Stimulated activated CD8-positive, alpha-beta memory T cell treated with anti-CD3 and anti-CD28 coated beads, Interleukin-12 subunit alpha, Interleukin-12 subunit beta, amount 100 ng/mL, for 1 hour (primary cell): ENCODE measurements around the gene PSMG2.

Experiments
- DNase-seq: peaks from one replicate; pipeline ENCODE4 v3.0.0-alpha.2; 2020; ENCODE audit warnings: low read depth

PSMG2 gene

DNA sequence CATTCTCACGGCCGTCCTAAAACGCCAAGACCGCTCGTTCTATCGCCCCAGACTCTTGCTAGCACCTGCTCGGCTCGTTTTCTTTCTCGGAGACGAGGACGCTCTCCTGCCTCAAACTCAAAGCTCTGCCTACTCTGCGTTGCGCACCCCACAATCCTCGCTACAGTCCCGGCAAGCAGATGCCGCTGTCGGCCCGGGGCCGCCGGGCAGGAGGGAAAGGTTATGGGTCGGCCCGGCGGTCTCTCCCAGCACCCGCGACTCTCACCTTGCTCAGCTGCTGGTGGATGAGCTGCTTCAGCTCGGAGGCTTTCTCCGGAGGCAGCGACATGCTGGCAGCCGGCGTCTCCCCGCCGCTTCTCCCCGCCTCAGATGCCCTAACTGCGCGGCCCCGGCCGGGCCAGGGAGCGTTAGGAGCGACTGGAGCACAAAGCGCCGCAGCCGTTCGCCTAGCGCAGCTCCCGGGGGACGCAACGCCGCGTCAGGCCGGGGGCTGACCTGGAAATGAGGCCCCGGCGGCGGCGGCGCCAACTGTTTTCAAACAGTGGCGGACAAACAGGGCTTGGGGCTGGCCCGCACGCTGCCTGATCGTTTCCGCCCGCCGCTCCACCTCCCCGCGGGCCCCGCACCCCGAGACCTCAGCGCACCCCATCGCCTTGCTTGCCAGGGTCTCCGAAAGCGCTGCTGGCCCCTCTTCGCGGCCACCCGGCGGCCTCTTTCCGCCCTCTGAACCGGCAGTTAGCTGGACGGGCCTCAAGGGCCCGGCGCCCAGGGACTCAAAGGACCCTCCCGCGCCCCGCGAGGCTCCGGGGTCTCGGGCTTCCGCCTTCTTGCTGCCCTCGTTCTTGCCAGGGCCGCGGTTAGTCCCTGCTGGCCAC is at the start of gene PSMG2, which contains the start of gene CEP76:
Gene PSMG2 (plus strand): TSS at position 822 of the 875 bp plus-strand sequence. CDS start 66 bp downstream, outside the sequence.
Gene CEP76 (minus strand): TSS at position 503 of the 875 bp plus-strand sequence. CDS start 175 bp downstream, at position 328.
- DNase-seq = peak; percentile 63

- DNase-seq = no peak
Observed at GRCh38 chr18:12654971-12655370, 47.9 kb upstream of the PSMG2 start.

DNA sequence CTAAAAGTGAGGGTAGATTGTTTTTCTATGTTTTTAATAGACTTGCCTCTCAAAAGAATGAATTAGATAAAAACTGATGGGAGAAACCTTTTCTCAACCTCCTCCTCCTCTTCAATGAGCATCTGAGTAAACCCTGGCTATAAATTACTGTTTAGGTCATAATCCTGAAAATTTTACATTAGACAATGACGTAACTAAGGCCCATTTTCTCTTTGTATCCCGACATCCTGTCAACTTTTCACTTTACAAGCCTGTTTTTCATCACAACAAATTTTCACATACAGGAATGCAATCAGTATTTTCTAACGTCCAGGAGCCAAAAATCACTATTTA is 46.3 kb upstream of the PSMG2 start:
- no peak for DNase-seq

DNA sequence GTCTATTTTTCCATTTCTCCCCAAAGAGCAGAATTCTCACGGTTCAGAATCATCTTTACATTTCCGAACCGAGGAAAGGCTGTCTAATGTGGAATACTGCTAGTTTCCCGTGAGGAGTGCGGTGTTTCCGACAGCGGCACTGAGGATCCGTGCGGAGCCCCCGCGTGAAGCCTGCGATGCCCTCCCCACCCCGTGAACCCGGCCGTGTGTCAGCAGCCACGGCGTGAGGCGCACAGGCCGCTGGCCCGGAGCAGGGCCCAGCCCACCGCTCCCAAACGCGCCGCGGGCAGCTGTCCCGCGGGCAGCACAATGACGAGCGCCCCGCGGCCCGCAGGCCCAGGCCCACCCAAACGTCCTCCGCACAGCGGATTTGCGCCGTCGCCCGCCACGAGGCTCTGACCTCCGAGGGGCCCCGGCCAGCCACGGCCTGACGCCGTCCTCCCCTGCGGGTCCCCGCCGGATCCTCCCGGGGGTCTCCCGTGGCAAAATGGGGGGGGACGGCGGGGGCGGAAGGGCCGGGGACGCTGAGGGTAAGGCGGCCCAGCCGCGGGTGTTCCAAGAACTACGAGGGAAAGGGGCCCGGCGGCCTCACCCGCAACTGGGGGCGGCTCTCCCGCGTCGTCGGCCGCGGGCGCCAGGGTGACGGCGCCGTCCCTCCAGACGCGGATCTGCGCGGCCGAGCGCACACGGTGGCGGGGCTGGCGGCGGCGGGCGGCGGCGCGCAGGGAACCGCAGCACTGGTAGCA is 45.7 kb upstream of the PSMG2 start:
- DNase-seq = no peak

DNA sequence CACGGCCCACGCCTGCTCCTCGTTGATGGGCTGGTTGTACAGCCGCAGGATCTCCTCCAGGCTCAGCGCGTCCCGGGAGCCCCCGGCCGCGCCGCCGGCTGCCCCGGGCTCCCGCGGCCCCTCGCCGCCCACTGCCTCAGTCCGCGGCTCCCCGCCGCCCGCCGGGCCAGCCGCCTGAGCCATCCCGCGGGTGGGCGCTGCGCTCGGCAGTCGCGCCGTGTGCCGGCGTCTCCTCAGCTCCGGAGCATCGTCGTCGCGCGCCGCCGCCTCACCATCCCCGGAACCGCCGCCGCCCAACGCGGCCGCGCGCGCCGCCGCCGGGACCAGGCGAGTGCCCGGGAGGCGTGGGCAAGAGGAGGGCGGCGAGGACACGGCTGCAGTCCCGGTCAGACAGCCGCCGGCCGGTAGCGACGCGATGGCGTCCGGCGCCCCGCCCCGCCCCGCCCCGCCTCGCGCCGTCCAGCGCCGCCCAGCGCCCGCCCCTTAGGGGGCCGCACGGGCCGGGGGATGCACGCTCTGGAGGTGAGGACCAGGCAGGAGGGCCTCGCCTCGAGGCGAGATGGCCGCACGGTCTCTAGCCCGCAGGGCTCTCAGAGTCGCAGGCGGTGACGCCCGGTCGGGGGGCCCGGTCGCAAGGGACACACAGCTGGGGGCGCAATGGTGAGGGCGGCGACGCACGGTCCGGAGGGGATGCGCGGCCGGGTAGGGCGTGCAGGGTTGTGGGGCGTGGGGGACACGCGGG is 45.0 kb upstream of the PSMG2 start, which contains the start of gene SPIRE1:
Gene SPIRE1 (minus strand): TSS at position 424 of the 742 bp plus-strand sequence. CDS start 241 bp downstream, at position 183.
- DNase-seq = no peak

GRCh38 chr18:12658426-12659138 is 44.3 kb upstream of the PSMG2 start:
- no peak for DNase-seq

DNA sequence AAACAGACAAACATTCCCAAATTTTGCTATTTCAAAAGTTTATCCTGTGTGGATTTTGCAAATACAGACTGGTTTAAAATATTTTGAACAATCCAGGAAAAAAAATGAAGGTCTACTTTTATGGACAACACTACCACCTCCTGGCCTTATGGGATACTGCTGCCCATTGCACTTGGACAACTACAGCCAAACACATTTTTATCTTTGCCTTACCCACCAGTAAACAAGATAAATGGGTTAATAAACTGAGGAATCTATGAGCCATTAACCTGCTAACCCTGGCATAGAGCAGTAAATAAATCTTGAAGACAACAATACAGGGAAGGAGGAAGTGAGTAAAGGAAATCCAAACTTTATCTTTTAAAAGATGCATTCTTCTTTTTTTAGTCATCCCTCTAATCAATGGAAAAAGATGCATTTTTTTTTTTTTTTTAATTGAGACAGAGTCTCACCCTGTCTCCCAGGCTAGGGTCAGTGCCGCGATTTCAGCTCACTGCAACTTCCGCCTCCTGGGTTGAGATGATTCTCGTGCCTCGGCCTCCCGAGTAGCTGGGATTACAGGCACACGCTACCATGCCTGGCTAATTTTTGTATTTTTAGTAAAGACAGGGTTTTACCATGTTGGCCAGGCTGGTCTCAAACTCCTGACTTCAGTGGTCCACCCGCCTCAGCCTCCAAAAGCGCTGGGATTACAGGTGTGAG is 42.8 kb upstream of the PSMG2 start:
- no peak for DNase-seq

GRCh38 chr18:12668041-12668440 is 34.8 kb upstream of the PSMG2 start:
- DNase-seq = no peak

DNA sequence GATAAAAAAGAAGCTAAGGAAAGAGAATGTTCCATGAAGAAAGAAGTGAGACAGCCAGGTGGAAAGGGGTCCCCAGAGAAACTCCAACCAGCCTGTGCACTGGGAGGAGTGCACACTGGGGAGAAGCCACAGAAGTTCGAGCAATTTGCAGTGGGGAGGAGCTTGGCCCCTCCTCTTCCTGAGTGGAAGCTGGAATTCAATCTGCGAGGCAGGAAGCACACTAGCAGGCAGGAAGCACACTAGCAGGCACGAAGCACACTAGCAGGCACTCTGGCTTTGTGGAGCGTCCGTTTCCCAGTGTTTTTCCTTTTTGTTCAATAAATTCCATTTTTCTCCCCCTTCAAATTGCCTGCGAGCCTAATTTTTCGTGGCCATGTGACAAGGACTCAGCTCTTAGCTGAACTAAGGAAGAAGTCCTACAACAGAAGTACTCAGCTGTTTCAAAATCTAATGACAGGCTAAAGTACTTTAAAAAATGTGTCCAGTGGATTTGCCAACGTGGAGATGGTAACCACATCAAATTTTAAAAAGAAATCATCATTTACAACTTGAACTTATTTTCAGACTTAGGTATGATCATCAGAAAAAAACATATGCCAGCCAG is 23.6 kb upstream of the PSMG2 start:
- DNase-seq = no peak

- DNase-seq = no peak
Observed at GRCh38 chr18:12686100-12686499, 16.7 kb upstream of the PSMG2 start.

DNA sequence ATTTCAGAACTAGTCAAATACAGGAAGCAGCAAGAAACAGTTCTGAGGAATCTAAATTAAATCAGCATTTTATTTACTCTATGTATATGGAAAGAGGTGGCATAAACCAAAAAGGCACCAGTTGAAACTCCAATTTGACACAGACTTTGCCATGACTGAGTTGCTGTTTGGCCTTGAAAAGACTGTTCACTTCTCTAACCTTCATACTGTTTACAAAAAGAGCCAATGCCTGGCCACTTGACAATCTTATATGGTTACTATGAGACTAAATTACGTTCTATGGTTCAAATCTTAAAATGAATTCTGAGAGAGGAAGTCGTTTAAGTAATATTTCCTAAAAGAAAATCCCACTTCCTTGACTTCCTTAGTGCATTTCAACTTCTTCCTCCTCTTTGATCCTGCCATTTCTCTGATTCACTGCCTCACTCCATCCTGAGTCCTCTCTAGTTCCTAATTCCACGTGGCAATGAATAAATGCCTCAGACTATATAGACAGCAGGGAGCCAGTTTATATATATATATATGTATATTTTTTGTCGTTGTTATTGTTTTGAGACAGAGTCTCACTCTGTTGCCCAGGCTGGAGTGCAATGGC is 13.5 kb upstream of the PSMG2 start:
- DNase-seq = no peak

DNA sequence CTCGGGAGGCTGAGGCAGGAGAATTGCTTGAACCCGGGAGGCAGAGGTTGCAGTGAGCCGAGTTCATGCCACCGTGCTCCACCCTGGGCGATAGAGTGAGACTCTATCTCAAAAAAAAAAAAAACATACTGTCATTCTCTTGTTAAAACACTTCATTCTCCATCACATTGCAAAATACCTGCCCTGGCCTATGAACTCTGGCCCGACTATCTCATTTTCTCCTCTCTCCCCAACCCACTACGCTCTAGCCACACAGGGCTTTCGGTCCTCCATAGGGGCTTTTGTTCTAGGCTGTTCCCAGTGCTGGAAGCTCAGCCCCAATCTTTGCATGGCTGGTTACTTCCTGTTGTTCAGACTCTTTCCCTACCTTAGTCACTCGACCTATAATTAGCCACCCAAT is 10.6 kb upstream of the PSMG2 start:
- no peak for DNase-seq

- DNase-seq = no peak
Observed at GRCh38 chr18:12694032-12694431, 8.8 kb upstream of the PSMG2 start.

GRCh38 chr18:12699747-12700146 is 3.1 kb upstream of the PSMG2 start:
- no peak for DNase-seq

DNA sequence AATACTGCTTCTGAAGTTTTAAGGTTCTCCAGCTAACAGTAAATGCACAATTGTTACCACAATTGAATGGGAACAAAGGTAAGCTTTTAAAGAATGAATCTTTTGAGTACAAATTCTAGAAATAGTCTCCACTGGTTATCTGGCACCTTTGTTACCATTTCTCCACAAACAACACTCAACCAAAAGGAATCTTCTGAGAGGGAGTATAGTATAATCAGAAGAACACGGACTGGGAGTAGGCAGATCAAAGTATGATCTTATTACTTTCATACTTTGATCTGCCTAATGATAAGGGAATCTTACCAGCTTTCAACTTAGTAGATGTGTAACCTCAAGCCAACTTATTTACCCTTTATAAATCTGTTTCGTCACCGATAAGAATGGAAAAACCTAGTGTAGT is 1.7 kb upstream of the PSMG2 start:
- DNase-seq = no peak

- DNase-seq = no peak
Observed at GRCh38 chr18:12703096-12703567, 290 bp downstream of the PSMG2 start.

GRCh38 chr18:12703664-12704063 is 822 bp downstream of the PSMG2 start:
- DNase-seq = no peak

- DNase-seq = no peak
Observed at GRCh38 chr18:12711446-12711845, 8.6 kb downstream of the PSMG2 start.

- no peak for DNase-seq
Observed at GRCh38 chr18:12721495-12722275, 18.8 kb downstream of the PSMG2 start.
